OCI-M1 (cell line): Measurements from ENCODE around the gene SP140.
"Not testable (repeated sequence)": the region's sequence is repeated elsewhere in the genome, so short reads cannot be mapped to it uniquely, and the experiment has no call there.

Source experiments
- DNase-seq: peaks from one replicate; lab custom pipeline; 2025; lab: John Stamatoyannopoulos, UW

The SP140 gene

GRCh38 chr2:230326453-230327417 lies 101.2 kb downstream of the SP140 start, which contains the start of gene SP140L:
TSS of gene SP140L (plus strand) at chr2:230327193. CDS start at chr2:230327270, 77 bp downstream.
- peak; percentile 92 for DNase-seq

GRCh38 chr2:230327418-230328154 lies 102.0 kb downstream of the SP140 start:
- peak; percentile 71 for DNase-seq

GRCh38 chr2:230328155-230328458 lies 102.6 kb downstream of the SP140 start:
- peak; percentile 43 for DNase-seq

GRCh38 chr2:230329946-230330605 lies 104.5 kb downstream of the SP140 start:
- DNase-seq = peak; percentile 58

- DNase-seq = peak; percentile 34
These were observed 105.2 kb downstream of the SP140 start for GRCh38 chr2:230330725-230331124.

- peak; percentile 94 for DNase-seq
These were observed 109.9 kb downstream of the SP140 start for GRCh38 chr2:230335461-230335863.

GRCh38 chr2:230335864-230336506 lies 110.4 kb downstream of the SP140 start:
- DNase-seq = peak; percentile 94

GRCh38 chr2:230341936-230342528 lies 116.5 kb downstream of the SP140 start:
- not testable (repeated sequence) for DNase-seq

GRCh38 chr2:230343041-230343624 lies 117.6 kb downstream of the SP140 start:
- DNase-seq = not testable (repeated sequence)

- no peak for DNase-seq
These were observed 118.2 kb downstream of the SP140 start for GRCh38 chr2:230343747-230344146.

GRCh38 chr2:230346465-230346864 lies 120.9 kb downstream of the SP140 start:
- DNase-seq = peak; percentile 7

- no peak for DNase-seq
These were observed 121.5 kb downstream of the SP140 start for GRCh38 chr2:230346921-230347533.

- DNase-seq = peak; percentile 70
These were observed 122.2 kb downstream of the SP140 start for GRCh38 chr2:230347659-230348305.

GRCh38 chr2:230348787-230349186 lies 123.3 kb downstream of the SP140 start:
- DNase-seq = peak; percentile 32

- no peak for DNase-seq
These were observed 130.5 kb downstream of the SP140 start for GRCh38 chr2:230356084-230356483.

GRCh38 chr2:230358305-230358704 lies 132.8 kb downstream of the SP140 start:
- DNase-seq = no peak

GRCh38 chr2:230360028-230360427 lies 134.5 kb downstream of the SP140 start:
- DNase-seq = no peak

- DNase-seq = no peak
These were observed 136.6 kb downstream of the SP140 start for GRCh38 chr2:230362030-230362691.
